ENCODE results near the gene CCL16.

GRCh38 chr17:35977509-35977908 lies 3.8 kb downstream of the CCL16 start:
- TF ChIP-seq CTCF (IDR thresholded peaks at IDR 0.05; ENCODE audit: borderline replicate concordance, extremely low read depth, low read length, poor library complexity, severe bottlenecking) (no peak), EZH2 (IDR thresholded peaks at IDR 0.05; ENCODE audit: borderline replicate concordance, low read depth, low read length, severe bottlenecking) (no peak)

Data from DND-41 (cell line).